HG02840 (cell line): ENCODE measurements around the gene KCNE4.
"Not testable (repeated sequence)": the region's sequence is repeated elsewhere in the genome, so short reads cannot be mapped to it uniquely, and the experiment has no call there.

Experiments used
- ATAC-seq: cut with Tn5 transposase; IDR thresholded peaks from one replicate; pipeline ENCODE4 v1.9.1; 2021; ENCODE audit warnings: mild to moderate bottlenecking, moderate library complexity, moderate number of reproducible peaks; ENCODE audit not compliant: unreplicated experiment, low FRiP score

KCNE4 gene

DNA sequence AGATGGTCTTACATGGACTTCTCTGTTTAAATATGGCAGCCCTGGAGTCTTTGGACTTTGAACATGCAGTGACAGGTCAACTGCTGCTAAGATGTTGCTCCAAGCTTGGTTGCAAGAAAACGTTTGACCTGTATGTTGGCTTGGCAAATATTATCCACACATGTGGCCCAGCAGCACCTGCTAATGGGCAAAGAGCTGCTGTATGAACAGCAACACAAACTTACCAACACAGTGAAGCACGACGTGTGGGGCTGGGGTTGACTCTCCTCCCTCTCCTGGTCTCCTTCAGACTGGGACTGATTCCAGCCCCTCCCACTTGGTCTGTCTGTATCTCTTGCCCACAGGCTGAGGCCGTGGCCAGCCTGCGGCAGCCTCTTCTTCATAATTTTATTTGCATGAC, 3.8 kb downstream of the KCNE4 start:
- no peak for ATAC-seq

- no peak for ATAC-seq
Observed at GRCh38 chr2:223056701-223057418, 4.9 kb downstream of the KCNE4 start.

DNA sequence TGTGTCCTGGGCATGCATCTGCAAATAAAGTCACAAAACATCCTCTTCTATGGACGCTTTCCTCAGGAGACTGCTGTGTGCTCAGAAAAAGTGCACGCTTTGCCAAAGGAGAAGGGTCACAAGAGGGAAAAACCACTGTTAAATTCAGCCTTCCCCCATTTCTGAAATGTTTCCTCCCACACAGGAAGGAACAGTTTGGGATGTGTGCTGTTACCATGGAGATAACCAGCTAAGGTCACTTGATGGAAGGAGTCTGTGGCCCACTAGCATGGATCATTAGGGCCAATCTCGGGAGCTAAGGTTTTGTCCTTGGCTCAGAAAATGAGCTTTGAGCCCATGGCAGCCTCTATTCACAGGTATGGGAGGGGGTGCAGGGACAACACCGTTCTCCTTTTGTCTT, 5.6 kb downstream of the KCNE4 start:
- ATAC-seq = no peak

GRCh38 chr2:223058952-223059716, 7.1 kb downstream of the KCNE4 start:
- ATAC-seq = no peak

GRCh38 chr2:223060201-223060825, 8.3 kb downstream of the KCNE4 start:
- ATAC-seq = no peak

- no peak for ATAC-seq
Observed at GRCh38 chr2:223062396-223062795, 10.4 kb downstream of the KCNE4 start.

DNA sequence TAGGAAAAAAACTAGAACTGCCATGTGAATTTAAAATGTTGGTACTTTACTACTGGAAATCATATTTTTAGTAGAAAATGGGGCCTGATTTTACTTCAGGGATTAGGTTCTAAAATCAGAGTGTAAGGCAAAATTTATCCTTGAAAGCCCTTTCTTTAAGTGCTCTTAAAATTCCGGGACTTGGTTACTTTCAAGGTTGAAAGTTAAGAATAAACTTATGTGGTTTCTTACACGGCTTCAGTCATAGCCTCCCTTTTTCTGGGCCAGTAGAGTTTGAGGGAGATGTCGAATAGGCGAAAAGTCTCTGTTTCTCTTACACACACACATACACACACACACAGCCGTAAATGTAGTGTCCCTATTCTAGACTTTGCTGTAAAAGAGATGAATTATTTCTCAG, 13.1 kb downstream of the KCNE4 start:
- ATAC-seq = no peak

- no peak for ATAC-seq
Observed at GRCh38 chr2:223066721-223067120, 14.7 kb downstream of the KCNE4 start.

- ATAC-seq = no peak
Observed at GRCh38 chr2:223068071-223068470, 16.1 kb downstream of the KCNE4 start.

DNA sequence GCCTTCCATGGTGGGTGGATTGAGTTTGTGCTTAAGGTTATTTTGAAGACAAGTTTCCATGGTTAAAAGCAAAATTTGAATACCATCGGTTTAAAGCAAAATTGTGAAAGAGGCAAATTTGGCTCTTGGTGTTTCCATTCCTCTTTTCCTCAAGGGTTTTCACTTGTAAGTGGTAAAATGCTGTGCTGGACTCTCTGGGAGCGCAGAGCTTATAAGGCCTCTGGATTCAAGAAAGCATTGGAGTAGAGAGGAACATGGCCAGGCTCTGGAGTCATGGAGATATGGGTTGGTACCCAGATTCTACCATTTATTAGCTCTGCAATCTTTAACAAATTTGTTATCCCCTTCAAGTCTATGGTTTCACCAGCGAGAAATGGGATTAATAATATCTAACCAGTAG, 17.5 kb downstream of the KCNE4 start:
- ATAC-seq = no peak

DNA sequence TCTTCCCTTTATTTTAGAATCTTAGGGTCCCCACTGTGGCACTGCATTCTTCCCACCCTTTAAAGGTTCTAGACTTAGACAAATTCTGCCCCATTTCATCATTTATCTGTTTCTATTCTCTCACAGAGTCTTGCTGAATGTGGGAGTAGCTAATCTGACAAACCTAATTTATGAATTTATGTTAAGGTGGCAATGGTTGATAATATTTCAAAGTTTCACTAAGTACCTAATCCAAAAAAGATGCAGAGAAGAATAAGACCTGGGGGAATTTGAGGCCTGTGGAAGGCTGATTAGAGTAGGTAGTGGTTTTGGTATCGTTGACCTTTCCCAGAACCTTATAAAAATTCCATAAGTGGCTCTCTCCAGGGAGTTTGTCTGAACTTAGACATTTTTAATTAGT, 18.0 kb downstream of the KCNE4 start:
- ATAC-seq = no peak

DNA sequence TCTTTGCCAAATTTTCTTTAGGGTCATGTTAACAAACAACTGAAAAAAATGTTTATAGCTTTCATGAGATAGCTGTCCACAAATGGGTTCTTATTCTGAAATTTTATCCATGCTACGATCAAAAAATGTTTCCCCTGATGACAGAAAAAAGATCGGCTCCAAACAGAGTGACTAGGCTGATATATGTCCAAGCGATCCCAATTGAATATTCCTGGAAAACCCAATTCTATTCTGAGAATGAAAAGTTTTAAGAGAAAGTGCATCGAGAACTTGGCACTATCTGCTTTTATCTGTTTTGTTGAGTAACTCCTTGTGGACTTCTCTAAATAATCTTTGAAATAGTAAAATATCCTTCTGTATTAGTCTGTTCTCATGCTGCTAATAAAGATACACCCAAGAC, 19.1 kb downstream of the KCNE4 start:
- no peak for ATAC-seq

DNA sequence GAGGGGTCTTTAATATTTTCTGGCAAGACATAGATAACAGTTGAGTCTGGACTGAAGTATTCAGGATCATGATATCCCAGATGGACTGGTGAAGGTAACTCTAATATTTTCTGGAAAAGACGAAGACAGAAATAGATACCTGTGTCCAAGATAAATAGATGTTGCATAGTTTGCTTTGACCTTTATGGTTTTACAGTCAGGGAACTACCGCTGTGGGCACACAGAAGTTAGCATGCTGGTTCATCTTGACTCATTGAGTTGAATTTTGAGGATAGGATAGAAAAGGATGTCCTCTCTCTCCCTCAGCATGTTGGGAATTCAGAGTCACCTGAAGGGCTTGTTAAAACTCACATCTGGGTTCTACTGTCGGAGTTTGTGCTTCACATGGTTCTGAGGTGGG, 20.8 kb downstream of the KCNE4 start:
- ATAC-seq = no peak

DNA sequence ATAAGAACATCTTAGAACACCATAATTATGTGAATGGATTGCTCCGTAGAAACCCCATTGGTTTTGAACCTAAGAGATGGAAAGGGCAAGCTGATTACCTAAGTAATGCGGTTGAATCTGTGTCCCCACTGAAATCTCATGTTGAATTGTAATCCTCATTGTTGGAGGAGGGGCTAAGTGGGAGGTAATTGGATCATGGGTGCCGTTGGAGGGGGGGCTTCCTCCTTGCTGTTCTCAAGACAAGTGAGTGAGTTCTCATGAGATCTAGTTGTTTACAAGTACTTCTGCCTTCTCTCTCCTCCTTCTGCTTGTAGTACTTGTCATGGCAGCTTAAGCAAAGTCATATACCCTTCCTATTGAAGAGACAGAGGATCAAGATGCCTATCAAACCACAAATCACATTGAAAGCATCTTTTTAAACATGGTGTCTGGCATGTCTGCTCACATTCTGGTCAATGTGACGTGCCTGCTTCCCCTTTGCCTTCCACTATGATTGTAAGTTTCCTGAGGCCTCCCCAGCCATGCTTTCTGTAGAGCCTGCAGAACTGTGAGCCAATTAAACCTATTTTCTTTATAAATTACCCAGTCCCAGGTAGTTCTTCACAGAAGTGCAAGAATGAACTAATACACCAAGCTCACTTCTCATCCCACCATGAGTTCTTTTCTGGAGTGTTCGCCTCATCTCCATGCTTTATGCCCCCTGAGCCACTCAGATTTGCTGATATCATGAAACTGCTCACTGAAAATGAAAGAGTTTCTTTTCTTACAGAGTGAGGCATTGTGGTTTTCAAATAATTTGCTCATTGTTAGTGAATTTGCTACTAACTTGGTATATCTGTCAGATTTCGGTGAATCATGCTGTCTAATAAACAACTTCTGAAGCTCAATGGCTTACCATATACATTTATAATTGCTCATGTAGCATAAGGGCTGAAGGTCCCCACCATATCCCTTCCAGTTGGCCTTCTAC, 23.6 kb downstream of the KCNE4 start:
- no peak for ATAC-seq

DNA sequence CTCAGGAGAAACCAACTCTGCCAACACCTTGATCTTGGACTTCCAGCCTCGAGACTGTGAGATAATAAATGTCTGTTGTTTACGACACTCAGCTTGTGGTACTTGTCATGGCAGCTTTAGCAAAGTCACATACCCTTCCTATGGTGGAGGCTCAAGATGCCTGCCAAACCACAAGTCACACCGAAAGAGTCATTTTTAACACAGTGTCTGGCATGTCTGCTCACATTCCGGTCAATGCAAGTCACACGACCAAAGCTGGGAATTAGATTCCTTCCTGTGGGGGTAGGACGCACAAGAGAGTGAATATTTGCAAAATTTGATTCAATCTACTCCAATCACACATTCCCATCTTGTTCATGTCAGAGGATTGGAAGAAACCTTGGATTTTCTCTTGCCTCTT, 24.6 kb downstream of the KCNE4 start:
- no peak for ATAC-seq

GRCh38 chr2:223078482-223078881, 26.5 kb downstream of the KCNE4 start:
- ATAC-seq = no peak

DNA sequence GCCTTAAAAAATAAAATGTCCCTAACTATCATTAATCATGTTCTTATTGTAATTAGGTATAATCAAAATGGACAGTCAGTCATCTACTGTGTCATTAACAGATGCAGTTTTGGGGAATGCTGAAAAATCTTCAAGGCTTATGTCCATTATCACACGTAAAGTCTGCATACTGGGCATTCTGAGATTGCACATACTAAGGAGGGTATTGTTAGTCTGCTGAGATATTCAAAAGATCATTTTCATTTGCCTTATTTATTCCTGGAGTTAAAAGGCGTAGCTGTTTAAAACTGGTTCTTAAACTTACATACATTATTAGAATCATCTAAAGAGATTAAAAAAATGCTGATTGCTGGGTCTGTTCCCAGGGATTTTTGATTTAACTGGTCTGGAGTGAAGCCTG, 27.4 kb downstream of the KCNE4 start:
- no peak for ATAC-seq

DNA sequence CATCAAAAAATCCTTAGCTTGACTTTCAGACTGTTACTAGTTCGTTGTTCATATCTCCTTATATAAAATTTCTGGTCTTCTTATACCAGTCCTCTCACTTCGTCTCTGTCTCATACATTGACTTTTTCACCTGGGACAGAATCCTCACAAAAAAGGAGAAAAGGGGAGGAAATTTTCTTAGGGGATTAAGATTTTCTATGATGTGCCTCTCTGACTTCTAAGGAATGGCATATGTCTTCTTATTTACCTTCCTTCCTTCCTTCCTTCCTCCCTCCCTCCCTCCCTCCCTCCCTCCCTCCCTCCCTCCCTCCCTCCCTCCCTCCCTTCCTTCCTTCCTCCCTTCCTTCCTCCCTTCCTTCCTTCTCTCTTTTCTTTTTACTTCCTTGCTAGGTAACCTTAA, 27.9 kb downstream of the KCNE4 start:
- no peak for ATAC-seq

DNA sequence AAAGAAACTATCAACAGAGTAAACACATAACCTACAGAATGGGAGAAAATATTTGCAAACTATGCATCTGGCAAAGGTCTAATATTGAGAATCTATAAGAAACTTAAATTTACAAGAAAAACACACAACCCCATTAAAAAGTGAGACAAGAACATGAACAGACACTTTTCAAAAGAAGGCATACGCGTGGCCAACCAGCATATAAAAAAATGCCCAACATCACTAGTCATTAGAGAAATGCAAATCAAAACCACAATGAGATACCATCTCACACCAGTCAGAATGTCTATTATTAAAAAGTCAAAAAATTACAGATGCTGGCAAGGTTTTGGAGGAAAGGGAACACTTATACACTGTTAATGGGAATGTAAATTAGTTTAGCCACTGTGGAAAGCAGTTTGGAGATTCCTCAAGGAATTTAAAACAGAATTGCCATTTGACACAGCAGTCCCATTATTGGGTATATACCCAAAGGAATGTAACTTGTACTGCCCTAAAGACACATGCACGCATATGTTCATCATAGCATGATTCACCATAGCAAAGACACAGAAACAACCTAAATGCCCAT, 28.9 kb downstream of the KCNE4 start:
- ATAC-seq = not testable (repeated sequence)

DNA sequence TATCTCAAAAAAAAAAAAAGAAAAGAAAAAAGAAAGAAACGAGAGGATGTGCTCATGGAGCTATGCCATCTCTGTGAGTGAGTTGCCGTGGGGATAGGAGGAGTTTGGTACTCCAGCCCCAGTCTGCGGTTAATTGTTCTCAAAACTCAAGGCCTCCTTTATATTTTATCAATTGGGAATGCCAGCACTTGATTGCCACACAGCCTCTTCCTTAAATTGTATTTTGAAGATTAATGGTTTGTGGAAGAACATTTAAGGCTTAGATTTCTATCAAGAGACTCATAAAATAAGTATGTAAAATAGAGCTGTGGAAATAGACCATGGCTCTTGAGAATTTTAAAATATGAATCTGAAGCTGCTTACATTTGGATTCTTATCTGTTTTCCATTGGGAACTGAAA, 29.8 kb downstream of the KCNE4 start:
- ATAC-seq = no peak
